NCI-H524 (cell line): ENCODE data around the gene WDFY2.
A peak's percentile ranks its signal among the peaks of the same experiment; 100 is the strongest.

ENCODE experiments used
- DNase-seq, 2 experiments: peaks; one replicate each; lab custom pipeline; 2025; lab: John Stamatoyannopoulos, UW

WDFY2 gene

DNA sequence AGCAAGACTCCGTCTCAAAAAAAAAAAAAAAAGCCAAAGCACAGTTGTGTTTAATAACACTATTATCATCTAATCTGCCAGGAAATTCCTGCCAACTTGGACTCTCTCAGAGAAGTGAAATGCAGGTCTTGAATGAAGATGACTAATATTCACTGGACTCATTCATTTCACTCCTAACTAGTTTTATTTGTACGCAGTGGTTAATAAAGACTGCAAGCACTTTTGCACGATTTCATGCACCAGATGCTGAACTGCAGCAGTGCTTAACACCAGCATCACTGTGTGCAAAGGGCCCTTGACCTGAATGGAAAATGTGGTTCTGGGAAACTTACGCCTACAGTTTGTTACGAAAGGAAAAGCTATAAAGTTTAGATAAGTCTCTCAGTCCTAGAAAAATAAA is 156.4 kb downstream of the WDFY2 start:
- DNase-seq: no peak

DNA sequence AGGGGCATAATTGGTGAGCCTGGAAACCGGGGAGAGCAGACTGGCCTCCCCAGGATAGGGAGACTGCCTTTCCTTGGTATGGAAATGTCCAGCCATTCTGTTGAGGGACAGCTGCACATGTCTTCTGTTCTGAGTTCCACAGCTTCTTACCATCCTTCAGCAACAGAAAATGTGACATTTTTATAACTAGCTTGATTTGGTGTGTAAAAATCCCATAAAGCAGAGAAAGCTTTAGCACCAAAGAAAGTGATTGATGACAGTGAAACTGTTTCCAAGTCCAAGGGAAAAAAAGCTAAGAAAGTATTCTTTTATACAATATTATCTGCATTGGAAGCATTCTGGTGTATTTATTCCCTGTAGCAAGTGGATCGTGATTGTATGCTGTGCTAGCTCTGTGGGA is 157.8 kb downstream of the WDFY2 start:
- no peak for DNase-seq

DNA sequence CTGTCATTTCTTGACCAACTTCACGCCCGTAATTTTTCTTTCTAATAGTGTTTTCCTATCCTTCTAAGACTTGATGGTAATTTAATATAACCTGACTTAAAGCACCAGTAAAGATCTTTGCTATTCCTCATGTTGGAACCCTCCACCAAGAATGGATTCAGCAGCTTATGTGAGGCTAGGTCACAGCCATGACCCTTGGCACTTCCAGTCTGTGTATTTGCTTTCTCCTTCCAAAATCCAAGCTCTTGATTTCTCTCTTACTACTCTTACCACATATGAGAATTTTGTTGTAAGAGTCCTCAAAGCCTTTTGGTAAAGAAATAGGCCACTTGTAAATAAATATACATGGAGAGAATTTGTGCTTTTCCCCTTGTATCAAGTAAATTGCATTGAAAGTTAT is 158.3 kb downstream of the WDFY2 start:
- no peak for DNase-seq

DNA sequence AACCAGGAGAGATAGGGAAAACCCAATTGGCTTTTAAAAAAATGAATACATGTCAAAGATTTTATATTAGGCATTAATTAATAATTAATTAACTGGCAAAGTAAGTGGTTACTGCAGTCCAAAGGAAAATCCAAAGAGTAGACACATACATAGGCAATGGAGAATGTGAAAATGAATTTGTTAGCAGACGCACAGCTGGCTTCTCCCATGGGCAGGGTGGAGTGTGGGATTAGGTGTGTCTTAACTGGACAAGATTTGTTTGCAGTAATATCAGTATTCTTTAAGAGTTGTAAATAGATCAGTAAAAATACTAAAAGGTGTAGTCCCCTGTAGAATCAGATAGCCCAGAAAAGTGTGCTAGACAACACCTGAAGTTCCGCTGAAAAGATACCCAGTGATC is 161.0 kb downstream of the WDFY2 start:
- DNase-seq: peak in 1 of 2 experiments; percentile 14

DNA sequence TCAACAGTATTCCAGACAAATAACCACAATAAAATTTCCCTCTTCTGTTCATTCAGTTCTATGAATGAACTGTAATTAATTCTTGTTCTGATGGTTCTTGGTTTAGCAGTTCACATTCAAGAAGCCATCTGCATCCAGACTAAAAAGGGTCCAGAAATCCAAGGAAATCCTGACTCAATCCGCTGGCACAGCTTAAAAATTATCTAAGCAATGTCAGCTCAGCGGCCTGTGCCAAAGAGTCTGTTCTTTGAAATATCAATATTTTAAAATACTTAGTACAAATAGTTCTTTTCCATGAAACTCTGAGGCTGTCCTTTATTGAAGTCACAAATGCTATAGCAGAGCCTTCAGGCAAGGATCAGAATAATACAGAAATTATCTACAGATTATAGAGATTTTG is 162.5 kb downstream of the WDFY2 start:
- DNase-seq: no peak

DNA sequence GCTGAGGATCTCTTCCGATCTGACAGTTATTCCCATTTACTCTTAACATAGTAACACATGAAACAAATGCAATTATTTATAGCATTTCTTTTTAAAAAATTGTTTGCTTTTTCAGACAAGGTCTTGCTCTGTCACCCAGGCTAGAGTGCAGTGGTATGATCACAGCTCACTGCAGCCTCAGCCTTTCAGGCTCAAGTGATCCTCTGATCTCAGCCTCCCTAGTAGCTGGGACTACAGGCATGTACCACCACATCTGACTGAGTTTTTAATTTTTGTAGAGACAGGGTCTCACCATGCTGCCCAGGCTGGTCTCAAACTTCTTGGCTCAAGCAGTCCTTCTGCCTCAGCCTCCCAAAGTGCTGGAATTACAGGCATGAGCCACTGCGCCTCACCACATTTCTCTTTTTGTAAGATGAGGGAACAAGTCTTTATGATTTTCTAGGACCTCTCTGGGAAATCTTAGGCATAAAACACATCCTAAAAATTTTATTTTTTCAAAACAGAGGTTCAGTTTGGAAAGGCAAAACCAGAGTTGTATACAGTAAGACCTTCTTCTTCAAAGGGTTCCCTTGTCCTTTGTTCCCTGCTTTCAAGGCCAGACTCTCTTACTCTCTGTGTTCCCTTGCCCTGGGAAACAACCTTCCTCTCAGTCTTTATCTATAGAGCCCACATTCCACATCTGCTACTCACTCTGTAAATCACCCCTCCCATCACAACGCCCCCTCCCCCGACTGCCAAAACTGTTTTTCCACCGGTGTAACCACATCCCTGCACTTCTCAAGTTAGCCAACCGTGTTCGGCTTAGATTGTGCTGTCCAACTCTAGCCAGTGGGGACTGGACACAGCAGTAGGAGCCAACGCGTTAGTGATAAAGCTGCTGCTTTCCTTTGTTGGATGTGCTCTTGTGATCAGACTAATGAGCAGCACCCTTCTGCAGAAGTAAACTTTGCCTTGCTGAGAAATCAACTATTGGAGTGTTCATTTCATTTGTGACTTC is 163.5 kb downstream of the WDFY2 start:
- DNase-seq: no peak

DNA sequence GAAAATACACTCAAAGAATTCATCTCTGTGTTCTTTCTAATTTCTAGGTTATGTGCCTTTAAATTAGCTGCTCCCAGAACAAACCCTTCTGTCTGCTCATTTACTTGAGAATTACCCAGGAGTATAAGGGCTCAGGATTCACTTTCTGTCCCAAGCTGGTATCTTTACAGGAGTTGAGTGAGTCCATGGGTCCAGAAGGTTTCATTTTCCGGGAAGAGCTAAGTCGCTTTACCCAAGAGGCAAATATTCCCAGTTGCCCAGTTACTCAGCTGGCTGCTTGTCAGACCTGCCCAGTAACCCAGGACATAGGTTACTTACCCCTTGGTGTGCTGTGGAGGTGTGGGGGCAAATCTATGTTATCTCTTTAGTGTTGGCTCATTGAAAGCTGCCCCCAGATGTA is 172.4 kb downstream of the WDFY2 start:
- DNase-seq: no peak

DNA sequence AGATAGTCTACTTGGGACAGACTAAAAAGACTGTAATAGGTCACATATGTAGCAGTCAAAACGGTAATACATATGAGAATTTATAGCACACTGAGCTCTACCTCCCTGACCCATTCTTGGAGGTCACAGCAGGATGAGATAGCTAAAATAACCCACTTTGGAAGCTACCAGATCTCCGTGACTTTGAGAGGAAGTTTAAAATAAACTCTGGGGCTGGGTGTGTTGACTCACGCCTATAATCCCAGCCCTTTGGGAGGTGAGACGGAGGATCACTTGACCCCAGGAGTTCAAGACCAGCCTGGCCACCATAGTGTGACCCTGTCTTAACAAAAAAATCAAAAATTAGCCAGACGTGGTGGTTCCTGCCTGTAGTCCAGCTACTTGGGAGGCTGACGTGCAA is 174.4 kb downstream of the WDFY2 start:
- no peak for DNase-seq

DNA sequence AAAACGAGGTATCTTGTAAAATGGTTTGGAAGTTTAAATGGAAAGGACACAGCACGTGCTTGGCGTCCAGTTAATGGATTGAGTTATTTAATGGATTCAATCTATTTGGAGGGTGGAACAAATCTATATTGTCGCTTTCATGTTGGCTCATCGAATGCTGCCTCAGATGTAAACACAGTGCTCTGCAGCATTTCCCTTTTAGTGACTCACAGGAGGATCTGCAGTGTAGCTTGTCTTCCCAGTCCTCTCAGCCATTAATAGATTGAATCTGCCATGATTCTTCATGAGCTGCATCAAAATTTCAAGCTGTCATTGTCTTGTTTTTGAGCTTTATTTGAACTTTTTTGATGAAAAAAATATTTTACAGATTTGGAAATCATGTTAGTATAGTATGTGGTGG is 175.0 kb downstream of the WDFY2 start:
- no peak for DNase-seq

DNA sequence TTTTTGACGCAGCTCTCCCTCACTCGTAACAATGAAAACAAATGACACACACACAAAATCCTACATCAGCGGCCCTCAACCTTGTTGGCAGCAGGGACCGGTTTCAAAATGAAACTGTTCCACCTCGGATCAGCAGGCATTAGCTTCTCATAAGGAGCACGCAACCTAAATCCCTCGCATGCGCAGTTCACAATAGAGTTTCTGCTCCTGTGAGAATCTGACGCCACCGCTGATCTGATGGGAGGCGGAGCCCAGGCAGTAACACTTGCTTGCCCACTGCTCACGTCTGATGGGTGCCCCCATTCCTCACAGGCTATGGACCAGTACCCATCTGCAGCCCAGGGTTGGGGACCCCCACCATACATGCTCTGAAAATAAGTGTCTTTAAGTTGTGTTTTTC is 176.3 kb downstream of the WDFY2 start:
- DNase-seq: no peak

DNA sequence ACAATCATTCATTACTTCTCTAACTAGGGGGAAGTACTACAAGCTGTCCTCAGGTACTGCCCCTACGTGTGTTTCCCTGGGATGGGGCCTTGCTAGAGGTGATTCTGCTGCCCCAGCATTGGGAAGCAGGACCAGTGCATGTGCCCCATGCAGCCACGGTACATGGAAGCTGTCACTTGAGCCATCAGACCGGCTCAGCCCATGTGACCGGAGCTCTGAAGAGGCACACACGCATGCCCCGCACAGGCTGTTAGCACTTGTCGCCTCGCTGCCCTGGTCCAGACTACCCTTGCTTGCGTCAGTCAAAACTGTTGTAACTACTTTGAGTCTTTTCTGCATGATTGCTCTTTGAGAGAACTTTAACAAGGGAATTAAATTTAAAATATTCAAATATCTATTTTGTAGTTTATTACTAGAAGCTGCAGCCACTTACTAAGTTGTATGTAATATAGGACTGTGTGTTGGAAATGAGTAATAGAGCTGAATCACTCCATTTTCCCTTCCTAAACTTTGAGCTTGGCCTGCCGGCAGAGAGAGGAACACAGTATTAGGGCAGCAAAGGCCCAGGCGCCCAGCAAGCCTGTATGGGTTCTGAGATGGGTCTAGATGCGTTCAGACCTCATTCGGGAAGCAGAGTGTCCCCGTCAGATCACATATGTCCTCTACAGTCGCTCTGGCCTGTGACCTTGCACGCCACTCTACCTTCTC is 177.5 kb downstream of the WDFY2 start:
- DNase-seq: no peak

DNA sequence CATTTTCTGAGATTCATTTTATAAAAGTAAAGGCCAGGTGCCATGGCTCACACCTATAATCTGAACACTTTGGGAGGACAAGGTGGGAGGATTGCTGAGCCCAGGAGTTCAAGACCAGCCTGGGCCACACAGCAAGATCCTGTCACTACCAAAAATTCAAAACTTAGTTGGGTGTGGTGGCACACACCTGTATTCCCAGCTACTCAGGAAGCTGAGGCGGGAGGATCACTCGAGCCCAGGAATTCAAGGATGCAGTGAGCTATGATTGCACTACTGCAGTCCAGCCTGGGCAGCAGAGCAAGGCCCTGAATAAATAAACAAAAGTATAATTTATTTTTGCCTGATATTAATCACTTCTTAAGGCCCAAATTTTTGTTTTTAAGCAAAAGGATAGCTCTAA is 179.2 kb downstream of the WDFY2 start:
- no peak for DNase-seq

DNA sequence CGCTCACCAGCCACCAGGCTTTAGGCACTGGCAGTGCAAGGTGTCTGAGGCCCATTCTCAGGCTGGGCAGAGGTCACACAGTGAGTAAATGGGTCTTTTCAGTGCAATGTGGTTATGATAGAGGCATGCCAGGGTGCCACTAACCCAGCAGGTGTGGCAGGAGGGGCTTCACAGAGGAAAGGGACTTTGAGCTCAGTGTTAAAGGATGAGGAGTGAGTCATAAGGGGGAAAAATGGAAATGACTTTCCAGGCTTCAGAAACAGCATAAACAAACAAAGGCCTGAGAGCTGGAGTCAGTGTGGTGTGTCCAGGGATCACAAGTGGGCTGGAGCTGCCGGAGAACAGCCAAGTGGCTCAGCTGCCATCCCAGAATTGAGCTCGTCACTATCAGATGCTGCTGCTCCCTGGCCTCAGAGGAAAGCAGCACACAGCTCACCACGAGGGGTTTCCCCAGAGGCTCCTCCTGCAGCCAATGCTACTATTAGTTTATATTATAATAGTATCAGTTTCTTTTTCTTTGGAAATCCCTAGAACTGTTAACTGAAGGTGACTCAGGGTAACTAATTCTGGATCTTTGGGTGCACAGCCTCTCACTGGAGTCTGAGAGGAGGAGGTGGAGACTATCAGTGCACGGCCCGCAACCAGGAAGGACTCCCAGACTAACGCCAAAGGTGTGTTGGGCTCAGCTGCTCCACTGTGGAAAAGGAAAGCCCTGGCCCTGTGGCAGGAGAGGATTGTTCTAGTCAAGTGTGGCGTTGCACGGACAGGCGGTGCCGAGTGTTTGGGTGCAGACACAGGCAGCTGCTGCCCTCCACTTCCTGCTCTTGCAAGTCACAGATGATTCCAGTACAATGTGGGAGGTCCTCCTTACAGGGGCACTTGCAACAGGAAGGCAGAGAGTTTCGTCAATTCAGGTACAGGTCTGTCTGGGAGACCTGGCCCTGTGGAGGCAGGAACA is 180.2 kb downstream of the WDFY2 start:
- no peak for DNase-seq

DNA sequence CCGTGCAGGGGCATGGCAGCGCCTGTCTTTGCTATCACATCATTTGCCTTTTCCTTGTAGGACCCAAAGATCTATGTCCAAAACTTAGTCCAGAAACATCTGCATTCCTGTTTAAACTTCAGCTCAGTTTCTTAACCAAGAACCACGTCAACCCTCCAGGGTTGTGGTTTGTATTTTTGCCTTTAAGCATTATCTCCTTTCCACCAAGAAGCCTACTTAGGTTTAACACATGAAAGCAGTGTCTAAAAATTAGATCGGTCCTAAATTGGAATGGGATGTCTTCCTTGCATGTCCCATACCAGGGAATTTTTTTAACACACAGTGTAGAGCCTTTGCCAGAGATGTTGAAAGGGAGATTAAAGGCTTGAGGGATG is 180.9 kb downstream of the WDFY2 start:
- no peak for DNase-seq

DNA sequence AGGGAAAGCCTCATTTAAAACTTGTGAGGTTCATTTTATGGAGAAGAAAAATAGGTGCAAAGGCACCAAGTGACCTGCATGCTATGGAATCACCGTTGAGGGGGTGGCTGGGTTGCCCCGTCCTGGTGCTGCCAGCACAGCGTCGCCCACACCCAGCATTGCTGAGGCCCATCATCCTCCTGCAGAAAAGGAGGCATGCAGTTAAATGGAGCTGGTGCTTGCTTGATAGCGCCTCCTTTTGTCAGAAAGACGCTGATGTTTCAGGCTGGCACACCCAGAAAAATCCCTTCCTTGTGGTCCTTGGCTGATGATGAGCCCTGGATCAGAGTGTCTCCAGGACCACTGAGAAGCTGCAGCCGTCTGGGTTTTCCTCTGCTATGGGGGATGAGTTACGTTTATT is 182.8 kb downstream of the WDFY2 start:
- DNase-seq: no peak

DNA sequence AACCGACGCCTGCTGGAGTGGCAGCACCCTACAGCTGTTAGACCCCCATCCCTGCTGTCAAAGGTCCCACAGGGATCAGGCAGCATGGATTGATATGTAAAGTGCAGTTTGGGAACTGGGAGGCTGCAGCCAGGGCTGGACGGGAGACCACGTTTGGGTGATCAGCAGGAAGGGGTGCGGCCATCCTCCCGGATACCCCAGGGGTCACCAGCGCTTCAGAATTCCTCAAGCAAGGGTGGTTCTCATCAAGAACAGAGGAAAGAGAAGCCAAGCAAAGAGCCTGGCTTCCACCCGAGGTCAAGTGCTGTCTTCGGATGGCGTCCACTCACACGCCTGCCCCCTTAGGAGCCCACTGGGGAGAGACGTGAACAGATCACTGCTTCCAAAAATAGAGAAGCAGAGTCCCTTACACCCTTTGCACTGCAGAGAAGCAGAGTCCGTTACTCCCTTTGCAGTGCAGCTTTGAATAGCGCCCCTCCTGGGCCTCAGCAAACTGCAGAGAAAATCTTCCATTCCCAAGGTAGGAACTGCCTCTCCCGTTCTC is 184.2 kb downstream of the WDFY2 start:
- DNase-seq: no peak

DNA sequence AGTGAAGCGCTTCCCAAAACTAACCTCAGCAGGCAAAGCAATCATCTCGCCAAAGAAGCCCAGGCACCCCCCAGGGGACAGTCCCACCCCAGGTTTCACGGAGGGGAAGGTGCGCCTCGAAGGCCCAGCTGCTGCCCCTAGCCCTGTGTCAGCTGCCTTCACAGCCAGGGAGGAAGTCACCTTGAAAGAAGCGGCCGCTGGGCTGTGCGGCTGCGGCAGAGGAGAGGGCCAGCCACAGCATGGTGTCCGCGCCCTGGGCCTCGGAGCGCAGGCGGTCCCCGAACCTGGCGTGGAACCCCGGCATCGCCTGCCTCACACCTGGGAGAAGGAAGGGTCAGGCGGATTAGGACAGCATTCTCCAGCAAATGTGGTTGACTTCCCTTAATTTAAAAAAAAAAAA is 184.7 kb downstream of the WDFY2 start:
- no peak for DNase-seq

DNA sequence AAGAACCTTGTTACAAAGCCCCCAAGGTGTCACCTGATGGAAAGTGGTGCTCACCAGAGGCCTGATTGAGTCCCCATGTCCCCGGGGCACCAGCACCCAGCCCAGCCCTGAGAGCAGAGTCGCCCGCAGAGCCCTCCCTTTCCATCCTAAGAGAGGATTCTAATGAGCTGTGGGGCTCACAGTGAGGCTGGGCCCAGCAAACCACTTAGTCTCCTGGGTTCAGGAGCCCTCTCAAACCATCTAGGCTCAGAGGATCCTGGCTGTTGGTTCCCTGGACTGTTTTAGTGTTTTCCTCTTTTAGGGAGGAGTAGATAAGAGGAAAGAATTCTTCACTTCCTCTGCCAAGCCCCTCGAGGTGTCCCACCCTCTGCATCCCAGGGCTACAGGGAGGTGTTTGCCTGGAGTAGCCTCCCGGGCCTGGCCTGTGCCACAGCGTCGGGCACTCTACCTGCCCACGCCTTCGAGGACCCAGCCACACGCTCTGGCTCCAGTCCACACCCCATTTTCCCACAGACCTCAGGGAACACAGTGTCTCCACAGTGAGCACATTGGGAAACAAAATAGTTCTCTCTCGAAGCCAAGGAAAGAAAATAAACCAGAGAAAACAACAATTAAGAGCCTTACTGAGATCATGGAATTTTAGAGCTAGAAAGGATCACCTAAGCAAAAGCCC is 185.3 kb downstream of the WDFY2 start:
- no peak for DNase-seq

DNA sequence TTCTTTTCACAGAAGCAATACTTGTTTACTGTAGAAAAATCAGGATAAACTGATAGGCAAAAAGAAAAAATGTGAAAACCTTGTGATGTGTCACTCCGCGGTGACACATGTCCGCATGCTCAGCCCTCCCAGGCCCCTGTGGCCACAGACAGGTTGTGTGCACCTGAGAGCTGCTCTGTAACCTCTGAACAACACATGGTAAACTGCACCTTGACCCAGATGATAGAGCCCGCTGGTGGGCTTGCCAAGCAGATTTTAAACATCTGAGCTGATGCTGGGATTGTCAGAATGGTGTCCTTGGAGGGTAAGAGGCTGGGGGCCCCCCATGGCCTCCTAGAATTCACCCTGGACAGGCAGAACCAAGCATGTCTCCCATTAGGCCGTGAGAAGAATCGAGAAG is 185.9 kb downstream of the WDFY2 start:
- DNase-seq: no peak

DNA sequence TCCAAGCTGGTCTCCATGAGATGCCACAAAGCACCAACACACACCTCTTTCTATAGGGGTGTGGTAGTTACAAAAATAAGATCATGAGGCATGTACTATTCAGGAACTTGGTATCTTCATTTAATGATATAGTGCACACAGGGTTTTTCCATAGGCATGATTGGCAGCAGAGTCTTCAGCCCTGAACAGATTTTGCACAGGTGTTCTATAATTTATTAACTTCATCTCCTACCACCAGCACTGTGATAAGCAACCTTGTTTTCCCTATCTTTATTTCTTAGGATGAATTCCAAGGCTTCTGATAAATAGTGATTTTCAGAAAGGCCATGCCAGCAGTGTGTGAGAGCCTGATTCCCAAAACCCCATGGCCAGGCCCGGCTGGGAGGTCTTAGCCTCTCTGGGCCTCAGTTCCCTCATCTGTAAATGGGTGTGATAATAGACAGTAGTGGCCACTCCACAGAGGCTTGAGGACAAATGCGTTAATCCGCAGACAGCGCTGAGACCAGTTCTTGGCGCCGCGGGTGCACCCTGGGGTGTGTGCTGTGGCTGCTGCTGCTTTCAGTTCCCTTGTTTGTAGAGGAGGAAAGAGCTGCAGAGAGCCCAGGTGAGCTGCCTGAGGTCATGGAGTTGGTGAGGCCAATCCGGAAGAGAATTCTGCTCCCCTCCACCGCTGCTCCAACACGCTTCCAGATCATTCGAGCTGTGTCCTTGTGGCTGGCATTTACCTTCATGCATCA is 186.6 kb downstream of the WDFY2 start:
- no peak for DNase-seq
